Caco-2 (cell line): Measurements from ENCODE around the gene SULT1A1. TPM values are rescaled to one million over a fixed set of nuclear protein-coding genes. Genes with fewer than 3 reads are reported as not detected.
"Not testable (repeated sequence)": the region's sequence is repeated elsewhere in the genome, so short reads cannot be mapped to it uniquely, and the experiment has no call there.

Source experiments
- BruUV-seq: library from RNA; stranded (reverse); fragments of 400-500 nt; replicated peaks from 2 replicates; lab custom pipeline; 2021; lab: Mats Ljungman, UMichigan
- CTCF ChIA-PET: fragments of 300-600 bp; sonication (Branson Sonifier 250); formaldehyde crosslinking; loops from one replicate; lab custom pipeline; 2022; ENCODE audit warnings: antibody characterized with exemption; lab: Charles Lee
- POLR2A ChIA-PET: fragments of 300-600 bp; sonication (Branson Sonifier 250); formaldehyde crosslinking; loops from one replicate; lab custom pipeline; 2022; ENCODE audit warnings: antibody characterized with exemption; lab: Charles Lee
- DNase-seq, 2 experiments: peaks; one replicate each; pipeline versions ENCODE4 v3.0.0 to v3.0.0-alpha.2; 2020 to 2022
- H3K27me3 ChIP-seq: replicated peaks from 2 replicates; pipeline ENCODE4 v1.6.0; 2011; ENCODE audit warnings: low read length; ENCODE audit not compliant: control insufficient read depth, insufficient read depth
- H3K36me3 ChIP-seq: 2 replicates; pipeline ENCODE4 v1.5.1; 2011; ENCODE audit warnings: low read length; ENCODE audit not compliant: control insufficient read depth, insufficient read depth
- H3K4me1 ChIP-seq: fragments of 250-450 bp; sonication (Bioruptor Pico); 2 replicates; pipeline ENCODE4 v1.5.1; 2020; ENCODE audit warnings: mild to moderate bottlenecking
- H3K4me3 ChIP-seq: 2 replicates; pipeline ENCODE4 v1.5.1; 2011; ENCODE audit warnings: low read depth, mild to moderate bottlenecking, control low read depth, low read length
- H3K9me3 ChIP-seq: fragments of 250-450 bp; sonication (Bioruptor Pico); 2 replicates; pipeline ENCODE4 v1.5.1; 2020; ENCODE audit warnings: mild to moderate bottlenecking, moderate library complexity
- H3K27ac Mint-ChIP-seq: one replicate; pipeline ENCODE4 v1.8.0; 2022; ENCODE audit warnings: mixed read lengths; ENCODE audit not compliant: unreplicated experiment
- H3K27me3 Mint-ChIP-seq: one replicate; pipeline ENCODE4 v1.8.0; 2022; ENCODE audit warnings: mixed read lengths; ENCODE audit not compliant: insufficient read depth, unreplicated experiment
- H3K36me3 Mint-ChIP-seq: one replicate; pipeline ENCODE4 v1.8.0; 2022; ENCODE audit warnings: mild to moderate bottlenecking, mixed read lengths; ENCODE audit not compliant: insufficient read depth, unreplicated experiment
- H3K4me1 Mint-ChIP-seq: one replicate; pipeline ENCODE4 v1.8.0; 2022; ENCODE audit warnings: low read depth, mixed read lengths; ENCODE audit not compliant: unreplicated experiment
- H3K4me3 Mint-ChIP-seq: one replicate; pipeline ENCODE4 v1.8.0; 2022; ENCODE audit warnings: mild to moderate bottlenecking, moderate library complexity, mixed read lengths; ENCODE audit not compliant: unreplicated experiment
- H3K9me3 Mint-ChIP-seq: one replicate; pipeline ENCODE4 v1.8.0; 2022; ENCODE audit warnings: mixed read lengths; ENCODE audit not compliant: unreplicated experiment
- intact Hi-C: fragments of 100-400 bp; cut with micrococcal nuclease; formaldehyde crosslinking; loops from one replicate; pipeline ENCODE4 v1.10.0; 2022; ENCODE audit not compliant: unreplicated experiment
- total RNA-seq: library from RNA; stranded (reverse); gene quantifications from 2 replicates; pipeline ENCODE4 v1.2.3, GENCODE V29; 2022
- TF ChIP-seq, protein P1 (sequence below), 2 experiments: fragments of 200-600 bp in 1 of 2; IDR thresholded peaks; 1 replicate in 1 of 2; 2 replicates in 1 of 2; pipeline versions ENCODE4 v1.5.1 to v1.8.0; 2011 to 2022; ENCODE audit warnings: antibody characterized with exemption in 1 of 2, control low read depth in 1 of 2, inconsistent platforms in 1 of 2, low read depth in 1 of 2, low read length in 1 of 2, mild to moderate bottlenecking in 1 of 2, moderate library complexity in 1 of 2; ENCODE audit not compliant: insufficient read depth in 1 of 2, severe bottlenecking in 1 of 2, unreplicated experiment in 1 of 2

SULT1A1 gene
- total RNA-seq, 1 experiment from 2014 or later = 9.1 TPM

DNA sequence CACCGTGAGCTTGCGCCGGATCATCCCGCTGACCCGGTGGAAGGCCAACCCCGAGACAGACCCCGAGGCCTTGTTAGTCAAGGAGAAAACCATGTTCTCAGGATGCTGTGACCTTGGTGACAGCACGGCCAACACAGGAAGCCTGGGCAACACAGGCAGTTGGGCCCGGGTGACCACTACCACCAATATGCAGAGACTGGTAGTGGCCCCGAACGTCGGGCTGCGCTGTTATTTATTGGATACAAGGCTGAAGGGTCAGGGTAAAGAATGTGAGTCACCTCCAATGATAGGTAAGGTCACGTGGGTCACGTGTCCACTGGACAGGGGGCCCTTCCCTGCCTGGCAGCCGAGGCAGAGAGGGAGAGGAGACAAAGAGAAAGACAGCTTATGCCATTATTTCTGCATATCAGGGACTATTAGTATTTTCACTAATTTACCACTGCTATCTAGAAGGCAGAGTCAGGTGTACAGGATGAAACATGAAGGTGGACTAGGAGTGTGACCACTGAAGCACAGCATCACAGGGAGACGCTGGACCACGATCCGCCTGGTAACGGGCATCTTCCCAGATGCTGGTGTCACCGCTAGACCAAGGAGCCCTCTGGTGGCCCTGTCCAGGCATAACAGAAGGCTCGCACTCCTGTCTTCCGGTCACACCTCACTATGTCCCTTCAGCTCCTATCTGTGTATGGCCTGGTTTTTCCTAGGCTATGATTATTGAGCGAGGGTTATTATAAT lies 5.8 kb upstream of the SULT1A1 start:
- H3K36me3 ChIP-seq, H3K4me3 Mint-ChIP-seq, H3K27me3 ChIP-seq, H3K27me3 Mint-ChIP-seq, H3K4me1 Mint-ChIP-seq, POLR2A ChIA-PET, BruUV-seq, H3K9me3 ChIP-seq, H3K9me3 Mint-ChIP-seq, H3K4me3 ChIP-seq, H3K27ac Mint-ChIP-seq, intact Hi-C loops, H3K4me1 ChIP-seq: not testable (repeated sequence)
- H3K36me3 Mint-ChIP-seq = peaks cover 12% of the 10 kb centered on the region
- TF ChIP-seq, protein P1, sequence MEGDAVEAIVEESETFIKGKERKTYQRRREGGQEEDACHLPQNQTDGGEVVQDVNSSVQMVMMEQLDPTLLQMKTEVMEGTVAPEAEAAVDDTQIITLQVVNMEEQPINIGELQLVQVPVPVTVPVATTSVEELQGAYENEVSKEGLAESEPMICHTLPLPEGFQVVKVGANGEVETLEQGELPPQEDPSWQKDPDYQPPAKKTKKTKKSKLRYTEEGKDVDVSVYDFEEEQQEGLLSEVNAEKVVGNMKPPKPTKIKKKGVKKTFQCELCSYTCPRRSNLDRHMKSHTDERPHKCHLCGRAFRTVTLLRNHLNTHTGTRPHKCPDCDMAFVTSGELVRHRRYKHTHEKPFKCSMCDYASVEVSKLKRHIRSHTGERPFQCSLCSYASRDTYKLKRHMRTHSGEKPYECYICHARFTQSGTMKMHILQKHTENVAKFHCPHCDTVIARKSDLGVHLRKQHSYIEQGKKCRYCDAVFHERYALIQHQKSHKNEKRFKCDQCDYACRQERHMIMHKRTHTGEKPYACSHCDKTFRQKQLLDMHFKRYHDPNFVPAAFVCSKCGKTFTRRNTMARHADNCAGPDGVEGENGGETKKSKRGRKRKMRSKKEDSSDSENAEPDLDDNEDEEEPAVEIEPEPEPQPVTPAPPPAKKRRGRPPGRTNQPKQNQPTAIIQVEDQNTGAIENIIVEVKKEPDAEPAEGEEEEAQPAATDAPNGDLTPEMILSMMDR (IDR thresholded peaks at IDR 0.05; ENCODE audit: insufficient read depth in 1 of 2, low read depth in 1 of 2, low read length in 1 of 2, severe bottlenecking in 1 of 2, unreplicated experiment in 1 of 2) = peak; percentile 57 to 61
- DNase-seq = peak; percentile 61 to 68
- CTCF ChIA-PET = interaction anchor here (0.6 kb wide), 1 partner anchor 23 kb away, joined by 3 read pairs; no protein-coding TSS in a partner anchor

DNA sequence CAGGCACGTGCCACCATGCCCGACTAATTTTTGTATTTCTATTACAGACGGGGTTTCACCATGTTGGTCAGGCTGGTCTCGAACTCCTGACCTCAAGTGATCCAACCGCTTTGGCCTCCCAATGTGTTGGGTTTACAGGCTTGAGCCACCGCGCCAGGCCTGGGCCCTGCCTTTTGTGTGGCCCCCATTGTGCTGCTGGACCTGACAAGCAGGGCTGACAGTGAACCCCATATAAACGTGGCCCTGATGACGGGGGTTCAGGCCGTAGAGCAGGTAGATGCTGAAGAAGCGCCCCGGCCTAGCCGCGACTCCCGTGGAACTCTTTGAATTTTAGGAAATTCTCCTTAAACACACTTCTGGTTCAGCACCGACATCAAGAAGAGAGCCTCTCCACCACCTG lies 4.7 kb upstream of the SULT1A1 start:
- H3K27me3 ChIP-seq, H3K9me3 Mint-ChIP-seq, H3K4me3 Mint-ChIP-seq, intact Hi-C loops, H3K27ac Mint-ChIP-seq, BruUV-seq, H3K36me3 ChIP-seq, H3K27me3 Mint-ChIP-seq, POLR2A ChIA-PET, CTCF ChIA-PET, H3K9me3 ChIP-seq, H3K4me1 Mint-ChIP-seq, H3K4me1 ChIP-seq, H3K4me3 ChIP-seq, DNase-seq: not testable (repeated sequence)
- H3K36me3 Mint-ChIP-seq = peaks cover 12% of the 10 kb centered on the region

DNA sequence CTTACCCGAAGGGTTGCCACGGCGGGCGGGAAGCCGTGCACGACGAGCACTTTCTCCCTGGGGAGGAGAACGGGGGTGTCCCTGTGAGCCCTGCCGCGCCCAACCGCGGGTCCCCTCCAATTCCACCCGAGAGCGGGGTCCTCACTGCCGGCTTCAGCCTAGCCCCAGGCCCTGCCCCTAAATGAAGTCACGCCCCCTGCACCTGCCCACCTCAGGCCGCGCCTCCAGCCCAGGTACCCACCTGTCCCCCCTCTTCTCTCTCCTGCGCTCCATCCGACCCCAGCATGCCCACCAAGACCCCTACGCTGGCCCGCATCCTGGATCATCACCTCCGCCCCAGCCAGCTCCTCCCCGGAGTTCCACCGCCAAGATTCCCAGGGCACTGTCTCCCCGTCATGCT lies 4.1 kb upstream of the SULT1A1 start:
- H3K4me3 Mint-ChIP-seq, H3K27ac Mint-ChIP-seq, intact Hi-C loops, H3K36me3 ChIP-seq, H3K4me1 ChIP-seq, CTCF ChIA-PET, H3K9me3 Mint-ChIP-seq, POLR2A ChIA-PET, H3K4me3 ChIP-seq, H3K9me3 ChIP-seq, H3K27me3 Mint-ChIP-seq, H3K36me3 Mint-ChIP-seq, BruUV-seq, DNase-seq, H3K4me1 Mint-ChIP-seq, H3K27me3 ChIP-seq: not testable (repeated sequence)

DNA sequence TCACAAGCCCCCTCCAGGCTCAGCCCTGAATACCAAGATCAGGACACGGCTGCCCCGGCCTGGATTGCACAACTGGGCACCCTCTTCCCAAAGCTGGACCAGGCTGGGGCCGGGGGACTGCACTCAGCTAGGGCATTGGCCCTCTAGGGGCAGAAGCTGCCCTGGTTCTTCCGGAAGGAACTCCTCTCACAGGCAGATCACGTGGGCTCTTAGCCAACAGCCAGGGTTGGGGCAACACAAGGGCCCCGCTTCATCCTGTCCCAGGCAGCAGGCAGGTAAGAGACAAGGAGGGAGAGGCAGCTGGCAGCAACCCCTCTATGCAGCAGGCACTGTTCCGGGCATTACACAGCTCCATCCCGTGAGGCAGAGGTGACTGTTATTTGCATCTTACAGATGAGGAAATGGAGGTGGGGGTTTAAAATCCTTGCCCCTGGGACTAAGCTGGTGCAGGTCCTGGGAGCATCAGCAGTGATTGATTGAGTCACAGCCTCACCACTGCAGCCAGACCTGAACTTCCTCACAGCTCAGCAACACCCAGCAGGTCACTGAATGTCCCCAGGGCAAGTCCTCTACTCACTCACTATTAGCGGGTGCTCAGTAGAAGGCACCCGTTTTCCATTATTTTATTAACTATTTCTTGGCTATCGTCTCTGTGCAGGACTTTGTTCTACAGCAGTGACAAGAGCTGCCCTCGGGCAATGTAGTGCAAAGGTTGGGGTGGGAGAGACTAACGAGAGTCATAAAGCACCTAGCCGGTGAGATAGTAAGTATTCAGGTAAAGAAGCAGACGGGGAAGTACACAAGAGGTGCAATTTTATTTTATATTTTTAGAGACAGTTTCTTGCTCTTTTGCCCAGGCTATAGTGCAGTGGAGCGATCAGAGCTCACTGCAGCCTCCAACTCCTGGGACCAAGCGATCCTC lies 2.8 kb upstream of the SULT1A1 start:
- H3K9me3 ChIP-seq, H3K36me3 ChIP-seq, POLR2A ChIA-PET, H3K4me3 Mint-ChIP-seq, H3K36me3 Mint-ChIP-seq, BruUV-seq, H3K27me3 ChIP-seq, H3K27ac Mint-ChIP-seq, DNase-seq, H3K4me3 ChIP-seq, CTCF ChIA-PET, H3K27me3 Mint-ChIP-seq, H3K9me3 Mint-ChIP-seq, H3K4me1 ChIP-seq, intact Hi-C loops, H3K4me1 Mint-ChIP-seq: not testable (repeated sequence)
